Thyroid gland (tissue), 4 donors: ENCODE measurements around the gene GLI2. TPM values are rescaled to one million over a fixed set of nuclear protein-coding genes. Genes with fewer than 3 reads are reported as not detected.

ENCODE experiments used
- DNase-seq, 2 donors: peaks; one replicate each; pipeline ENCODE4 v3.0.0-alpha.2; 2019
- H3K27ac ChIP-seq, 3 donors: fragments of 200-600 bp; sonication (generic); 1 replicate in 2 of 3; 2 replicates in 1 of 3; pipeline ENCODE4 v1.5.1; 2016 to 2019; ENCODE audit warnings: mild to moderate bottlenecking in 1 of 3, moderate library complexity in 1 of 3
- H3K27me3 ChIP-seq: fragments of 200-600 bp; sonication (generic); one replicate; pipeline ENCODE4 v1.5.1; 2019
- H3K36me3 ChIP-seq, 2 donors: fragments of 200-600 bp; sonication (generic); one replicate each; pipeline ENCODE4 v1.5.1; 2016 to 2019
- H3K4me1 ChIP-seq, 2 donors: fragments of 200-600 bp; sonication (generic); one replicate each; pipeline ENCODE4 v1.5.1; 2017 to 2019
- H3K4me3 ChIP-seq, 3 donors: fragments of 200-600 bp; sonication (generic); replicated peaks in 1 of 3; 1 replicate in 2 of 3; 2 replicates in 1 of 3; pipeline ENCODE4 v1.5.1; 2016; ENCODE audit warnings: mild to moderate bottlenecking in 1 of 3
- H3K9me3 ChIP-seq: fragments of 200-600 bp; sonication (generic); one replicate; pipeline ENCODE4 v1.5.1; 2017
- POLR2A ChIP-seq, 2 donors: fragments of 450-650 bp; IDR thresholded peaks; one replicate each; pipeline ENCODE4 v1.6.1; 2017; ENCODE audit warnings: antibody characterized with exemption in 2 of 2, mild to moderate bottlenecking in 2 of 2, moderate library complexity in 1 of 2
- WGBS, 2 donors: methylation state at CpG; one replicate each; pipeline ENCODE4 v1.1.5; 2017; 5-methylcytosine and 5-hydroxymethylcytosine counted together
- intact Hi-C: fragments of 100-400 bp; cut with DNase I; formaldehyde crosslinking; loops from one replicate; pipeline ENCODE4 v1.15.1; 2023
- total RNA-seq, 4 donors: library from RNA; depleted of rRNA; stranded (reverse); fragments of >200 nt; gene quantifications; one replicate each; pipeline ENCODE4 v1.2.3, GENCODE V29; 2016
- TF ChIP-seq, protein P1 (sequence below), 6 experiments: fragments of 200-600 bp in 3 of 6; fragments of 450-650 bp in 3 of 6; sonication (generic) in 3 of 6; IDR thresholded peaks; one replicate each; pipeline ENCODE4 v1.5.1; 2016 to 2019; ENCODE audit warnings: antibody characterized with exemption in 6 of 6, mild to moderate bottlenecking in 2 of 6, inconsistent platforms in 1 of 6, moderate library complexity in 1 of 6

Gene GLI2
- total RNA-seq, 4 donors from 2014 or later, result 1.1 to 1.4 (median 1.3) TPM

- Histone ChIP-seq H3K27ac (no peak overlapping the region), H3K27me3 (no peaks in the 10 kb centered on the region), H3K4me3 (no peak overlapping the region), H3K36me3 (no peaks in the 10 kb centered on the region), H3K4me1 (no peaks in the 10 kb centered on the region), H3K9me3 (no peaks in the 10 kb centered on the region)
- no peak for DNase-seq
- TF ChIP-seq POLR2A (IDR thresholded peaks at IDR 0.05), result no peak
- TF ChIP-seq, protein P1, sequence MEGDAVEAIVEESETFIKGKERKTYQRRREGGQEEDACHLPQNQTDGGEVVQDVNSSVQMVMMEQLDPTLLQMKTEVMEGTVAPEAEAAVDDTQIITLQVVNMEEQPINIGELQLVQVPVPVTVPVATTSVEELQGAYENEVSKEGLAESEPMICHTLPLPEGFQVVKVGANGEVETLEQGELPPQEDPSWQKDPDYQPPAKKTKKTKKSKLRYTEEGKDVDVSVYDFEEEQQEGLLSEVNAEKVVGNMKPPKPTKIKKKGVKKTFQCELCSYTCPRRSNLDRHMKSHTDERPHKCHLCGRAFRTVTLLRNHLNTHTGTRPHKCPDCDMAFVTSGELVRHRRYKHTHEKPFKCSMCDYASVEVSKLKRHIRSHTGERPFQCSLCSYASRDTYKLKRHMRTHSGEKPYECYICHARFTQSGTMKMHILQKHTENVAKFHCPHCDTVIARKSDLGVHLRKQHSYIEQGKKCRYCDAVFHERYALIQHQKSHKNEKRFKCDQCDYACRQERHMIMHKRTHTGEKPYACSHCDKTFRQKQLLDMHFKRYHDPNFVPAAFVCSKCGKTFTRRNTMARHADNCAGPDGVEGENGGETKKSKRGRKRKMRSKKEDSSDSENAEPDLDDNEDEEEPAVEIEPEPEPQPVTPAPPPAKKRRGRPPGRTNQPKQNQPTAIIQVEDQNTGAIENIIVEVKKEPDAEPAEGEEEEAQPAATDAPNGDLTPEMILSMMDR (IDR thresholded peaks at IDR 0.05), result no peak
- intact Hi-C loops, result no loop called here
- 64 to 72% methylated on average over 6 to 8 of the region's 8 CpGs for WGBS, 2 donors
Observed at GRCh38 chr2:120761164-120761861, 25.6 kb downstream of the GLI2 start.

- no peaks in the 10 kb centered on the region for H3K4me1 ChIP-seq
- WGBS, 2 donors, result 100% methylated on average over 1 of the region's 5 CpGs; no CpG with 5 or more reads in 1 of the 2 donors
- H3K9me3 ChIP-seq, result no peaks in the 10 kb centered on the region
- no peak for DNase-seq
- TF ChIP-seq, protein P1 (IDR thresholded peaks at IDR 0.05), result no peak
- TF ChIP-seq POLR2A (IDR thresholded peaks at IDR 0.05), result no peak
- intact Hi-C loops, result no loop called here
- H3K36me3 ChIP-seq, result no peaks in the 10 kb centered on the region
- no peak overlapping the region for H3K27ac ChIP-seq
- no peaks in the 10 kb centered on the region for H3K27me3 ChIP-seq
- no peak overlapping the region for H3K4me3 ChIP-seq
Observed at GRCh38 chr2:120761911-120762310, 26.2 kb downstream of the GLI2 start.

DNA sequence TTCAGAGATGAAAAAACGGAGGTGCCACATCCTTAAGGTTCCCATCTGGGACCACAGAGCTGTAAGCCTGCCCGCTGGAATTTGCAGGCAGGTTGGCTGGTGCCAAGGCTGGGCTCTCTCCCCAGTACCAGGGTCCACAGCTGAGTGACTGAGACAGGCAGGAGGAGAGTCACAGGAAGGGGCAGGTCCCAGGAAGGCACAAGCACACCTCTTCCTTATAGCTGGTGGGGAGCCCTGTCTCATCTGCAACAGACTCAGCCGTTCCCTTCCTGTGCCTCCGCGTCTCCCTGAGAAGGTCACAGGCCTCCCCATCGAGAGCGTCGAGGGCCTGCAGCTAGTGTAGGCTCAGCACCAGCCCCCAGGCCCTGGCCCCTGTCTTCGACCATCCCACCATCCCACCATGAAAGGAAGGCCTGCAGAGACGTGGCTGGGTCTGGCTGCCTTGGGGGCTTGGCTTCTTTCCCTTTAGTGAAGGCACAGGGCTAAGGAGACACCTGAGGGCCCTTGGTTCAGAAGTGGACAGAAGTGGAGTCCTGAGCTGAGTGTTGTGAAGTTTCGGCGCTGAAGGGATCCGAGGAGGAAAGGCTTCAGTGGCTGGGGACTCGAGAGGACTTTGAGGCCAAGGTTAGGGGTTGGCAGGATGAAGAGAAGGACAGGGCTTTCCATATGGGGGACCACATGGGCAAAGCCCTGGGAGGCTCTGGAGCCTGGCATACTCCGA, 26.8 kb downstream of the GLI2 start:
- no peak for TF ChIP-seq POLR2A (IDR thresholded peaks at IDR 0.05)
- TF ChIP-seq, protein P1 (IDR thresholded peaks at IDR 0.05), result no peak
- H3K27ac ChIP-seq, result no peak overlapping the region
- DNase-seq, result no peak
- 86 to 87% methylated on average over 12 to 15 of the region's 15 CpGs for WGBS, 2 donors
- no peaks in the 10 kb centered on the region for H3K36me3 ChIP-seq
- H3K4me1 ChIP-seq, result no peaks in the 10 kb centered on the region
- no peak overlapping the region for H3K4me3 ChIP-seq
- no peaks in the 10 kb centered on the region for H3K27me3 ChIP-seq
- intact Hi-C loops, result no loop called here
- H3K9me3 ChIP-seq, result no peaks in the 10 kb centered on the region

DNA sequence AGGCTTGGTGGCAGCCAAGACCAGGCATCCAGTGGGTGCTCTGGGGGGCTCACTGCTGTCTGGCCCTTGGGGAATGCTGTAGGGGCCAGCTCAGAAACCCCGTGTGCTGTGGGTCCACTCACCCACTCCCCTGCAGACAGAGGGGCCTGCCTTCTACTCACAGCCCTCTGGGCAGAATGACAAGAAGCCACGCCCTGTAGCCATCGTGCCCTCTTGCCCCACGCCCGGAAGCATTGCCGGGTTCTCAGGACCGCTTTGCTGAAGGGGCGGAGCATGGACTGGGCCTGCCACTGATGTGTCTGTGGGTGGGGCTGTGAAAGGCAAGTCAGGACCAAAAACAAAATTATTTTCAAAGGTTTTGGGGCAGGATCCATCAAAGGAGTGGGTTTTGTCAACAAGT, 27.8 kb downstream of the GLI2 start:
- WGBS, 2 donors, result 83 to 91% methylated on average over 1 to 8 of the region's 8 CpGs
- Histone ChIP-seq H3K27me3 (no peaks in the 10 kb centered on the region), H3K36me3 (no peaks in the 10 kb centered on the region), H3K27ac (no peak overlapping the region), H3K9me3 (no peaks in the 10 kb centered on the region), H3K4me1 (no peaks in the 10 kb centered on the region), H3K4me3 (no peak overlapping the region)
- TF ChIP-seq POLR2A (IDR thresholded peaks at IDR 0.05), result no peak
- intact Hi-C loops, result no loop called here
- no peak for DNase-seq

- Histone ChIP-seq H3K9me3 (no peaks in the 10 kb centered on the region), H3K36me3 (no peaks in the 10 kb centered on the region), H3K27ac (no peak overlapping the region), H3K27me3 (no peaks in the 10 kb centered on the region), H3K4me1 (no peaks in the 10 kb centered on the region), H3K4me3 (no peak overlapping the region)
- 88 to 96% methylated on average over 4 to 10 of the region's 10 CpGs for WGBS, 2 donors
- TF ChIP-seq, protein P1 (IDR thresholded peaks at IDR 0.05), result no peak
- no peak for TF ChIP-seq POLR2A (IDR thresholded peaks at IDR 0.05)
- no peak for DNase-seq
- intact Hi-C loops, result no loop called here
Observed at GRCh38 chr2:120763931-120764330, 28.3 kb downstream of the GLI2 start.
